ENCODE measurements around the gene GNB3. TPM values are rescaled to one million over a fixed set of nuclear protein-coding genes. Genes with fewer than 3 reads are reported as not detected.
A peak's percentile ranks its signal among the peaks of the same experiment; 100 is the strongest.

Gene GNB3
- total RNA-seq, 1 experiment from 2014 or later, result 14.0 TPM

DNA sequence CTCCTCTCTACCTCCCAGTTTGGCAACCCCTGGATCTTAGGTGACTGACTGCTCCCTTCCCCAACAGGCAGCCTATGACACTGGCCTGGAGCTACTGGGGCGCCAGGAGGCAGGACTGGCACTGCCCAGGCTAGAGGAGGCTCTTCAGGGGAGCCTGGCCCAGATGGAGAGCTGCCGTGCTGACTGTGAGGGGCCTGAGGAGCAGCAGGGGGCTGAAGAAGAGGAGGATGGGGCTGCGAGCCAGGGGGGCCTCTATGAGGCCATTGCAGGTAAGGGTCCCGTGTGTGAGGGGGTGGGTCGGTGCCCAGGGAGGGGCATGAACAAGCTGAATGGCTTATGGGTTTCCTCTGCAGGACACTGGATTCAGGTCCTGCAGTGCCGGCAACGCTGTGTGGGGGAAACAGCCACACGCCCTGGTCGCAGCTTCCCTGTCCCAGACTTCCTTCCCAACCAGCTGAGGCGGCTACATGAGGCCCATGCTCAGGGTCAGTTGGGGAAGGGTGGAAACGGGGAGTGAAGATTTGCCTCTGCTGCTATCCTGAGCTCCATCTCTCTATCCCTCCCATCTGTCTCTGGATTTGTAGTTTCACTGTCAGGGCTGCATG, 10.3 kb upstream of the GNB3 start (continued):
- TF ChIP-seq NR2C2 (CRISPR knock-in tag; IDR thresholded peaks at IDR 0.05), result no peak
- TF ChIP-seq ZNF317 (CRISPR knock-in tag; IDR thresholded peaks at IDR 0.05; ENCODE audit: borderline replicate concordance, low read depth), result no peak
- no peak for TF ChIP-seq JUN (CRISPR knock-in tag; IDR thresholded peaks at IDR 0.05)
- TF ChIP-seq, protein P1, sequence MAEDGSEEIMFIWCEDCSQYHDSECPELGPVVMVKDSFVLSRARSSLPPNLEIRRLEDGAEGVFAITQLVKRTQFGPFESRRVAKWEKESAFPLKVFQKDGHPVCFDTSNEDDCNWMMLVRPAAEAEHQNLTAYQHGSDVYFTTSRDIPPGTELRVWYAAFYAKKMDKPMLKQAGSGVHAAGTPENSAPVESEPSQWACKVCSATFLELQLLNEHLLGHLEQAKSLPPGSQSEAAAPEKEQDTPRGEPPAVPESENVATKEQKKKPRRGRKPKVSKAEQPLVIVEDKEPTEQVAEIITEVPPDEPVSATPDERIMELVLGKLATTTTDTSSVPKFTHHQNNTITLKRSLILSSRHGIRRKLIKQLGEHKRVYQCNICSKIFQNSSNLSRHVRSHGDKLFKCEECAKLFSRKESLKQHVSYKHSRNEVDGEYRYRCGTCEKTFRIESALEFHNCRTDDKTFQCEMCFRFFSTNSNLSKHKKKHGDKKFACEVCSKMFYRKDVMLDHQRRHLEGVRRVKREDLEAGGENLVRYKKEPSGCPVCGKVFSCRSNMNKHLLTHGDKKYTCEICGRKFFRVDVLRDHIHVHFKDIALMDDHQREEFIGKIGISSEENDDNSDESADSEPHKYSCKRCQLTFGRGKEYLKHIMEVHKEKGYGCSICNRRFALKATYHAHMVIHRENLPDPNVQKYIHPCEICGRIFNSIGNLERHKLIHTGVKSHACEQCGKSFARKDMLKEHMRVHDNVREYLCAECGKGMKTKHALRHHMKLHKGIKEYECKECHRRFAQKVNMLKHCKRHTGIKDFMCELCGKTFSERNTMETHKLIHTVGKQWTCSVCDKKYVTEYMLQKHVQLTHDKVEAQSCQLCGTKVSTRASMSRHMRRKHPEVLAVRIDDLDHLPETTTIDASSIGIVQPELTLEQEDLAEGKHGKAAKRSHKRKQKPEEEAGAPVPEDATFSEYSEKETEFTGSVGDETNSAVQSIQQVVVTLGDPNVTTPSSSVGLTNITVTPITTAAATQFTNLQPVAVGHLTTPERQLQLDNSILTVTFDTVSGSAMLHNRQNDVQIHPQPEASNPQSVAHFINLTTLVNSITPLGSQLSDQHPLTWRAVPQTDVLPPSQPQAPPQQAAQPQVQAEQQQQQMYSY (CRISPR knock-in tag; IDR thresholded peaks at IDR 0.05), result no peak
- TF ChIP-seq, protein P2, sequence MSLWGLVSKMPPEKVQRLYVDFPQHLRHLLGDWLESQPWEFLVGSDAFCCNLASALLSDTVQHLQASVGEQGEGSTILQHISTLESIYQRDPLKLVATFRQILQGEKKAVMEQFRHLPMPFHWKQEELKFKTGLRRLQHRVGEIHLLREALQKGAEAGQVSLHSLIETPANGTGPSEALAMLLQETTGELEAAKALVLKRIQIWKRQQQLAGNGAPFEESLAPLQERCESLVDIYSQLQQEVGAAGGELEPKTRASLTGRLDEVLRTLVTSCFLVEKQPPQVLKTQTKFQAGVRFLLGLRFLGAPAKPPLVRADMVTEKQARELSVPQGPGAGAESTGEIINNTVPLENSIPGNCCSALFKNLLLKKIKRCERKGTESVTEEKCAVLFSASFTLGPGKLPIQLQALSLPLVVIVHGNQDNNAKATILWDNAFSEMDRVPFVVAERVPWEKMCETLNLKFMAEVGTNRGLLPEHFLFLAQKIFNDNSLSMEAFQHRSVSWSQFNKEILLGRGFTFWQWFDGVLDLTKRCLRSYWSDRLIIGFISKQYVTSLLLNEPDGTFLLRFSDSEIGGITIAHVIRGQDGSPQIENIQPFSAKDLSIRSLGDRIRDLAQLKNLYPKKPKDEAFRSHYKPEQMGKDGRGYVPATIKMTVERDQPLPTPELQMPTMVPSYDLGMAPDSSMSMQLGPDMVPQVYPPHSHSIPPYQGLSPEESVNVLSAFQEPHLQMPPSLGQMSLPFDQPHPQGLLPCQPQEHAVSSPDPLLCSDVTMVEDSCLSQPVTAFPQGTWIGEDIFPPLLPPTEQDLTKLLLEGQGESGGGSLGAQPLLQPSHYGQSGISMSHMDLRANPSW (CRISPR knock-in tag; conservative IDR thresholded peaks at IDR 0.05; ENCODE audit: low read depth), result no peak
- no peak for TF ChIP-seq ZNF416 (CRISPR knock-in tag; IDR thresholded peaks at IDR 0.05)
- no peak for TF ChIP-seq CREB1 (CRISPR knock-in tag; IDR thresholded peaks at IDR 0.05)

DNA sequence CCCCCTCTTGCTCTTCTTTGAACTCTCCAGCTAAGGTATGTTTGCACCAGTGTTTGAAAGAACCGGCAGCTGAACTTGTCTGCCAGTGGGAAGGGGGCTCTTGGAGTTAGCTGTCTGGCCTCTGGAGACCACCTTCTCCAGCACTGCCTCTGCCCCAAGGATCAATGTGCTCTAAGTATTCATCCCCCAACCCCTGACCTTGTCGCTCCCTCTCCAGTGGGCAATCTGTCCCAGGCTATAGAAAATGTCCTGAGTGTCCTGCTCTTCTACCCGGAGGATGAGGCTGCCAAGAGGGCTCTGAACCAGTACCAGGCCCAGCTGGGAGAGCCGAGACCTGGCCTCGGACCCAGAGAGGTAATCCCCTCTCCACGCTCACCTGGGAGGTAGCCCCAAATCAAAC, 9.7 kb upstream of the GNB3 start:
- TF ChIP-seq NFE2L1 (CRISPR knock-in tag; IDR thresholded peaks at IDR 0.05) (no peak), NFATC4 (CRISPR knock-in tag; IDR thresholded peaks at IDR 0.05) (no peak), RORB (CRISPR knock-in tag; IDR thresholded peaks at IDR 0.05) (no peak), EMX1 (CRISPR knock-in tag; IDR thresholded peaks at IDR 0.05) (no peak)
- TF ChIP-seq, protein P3, sequence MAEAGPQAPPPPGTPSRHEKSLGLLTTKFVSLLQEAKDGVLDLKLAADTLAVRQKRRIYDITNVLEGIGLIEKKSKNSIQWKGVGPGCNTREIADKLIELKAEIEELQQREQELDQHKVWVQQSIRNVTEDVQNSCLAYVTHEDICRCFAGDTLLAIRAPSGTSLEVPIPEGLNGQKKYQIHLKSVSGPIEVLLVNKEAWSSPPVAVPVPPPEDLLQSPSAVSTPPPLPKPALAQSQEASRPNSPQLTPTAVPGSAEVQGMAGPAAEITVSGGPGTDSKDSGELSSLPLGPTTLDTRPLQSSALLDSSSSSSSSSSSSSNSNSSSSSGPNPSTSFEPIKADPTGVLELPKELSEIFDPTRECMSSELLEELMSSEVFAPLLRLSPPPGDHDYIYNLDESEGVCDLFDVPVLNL (CRISPR knock-in tag; IDR thresholded peaks at IDR 0.05; ENCODE audit: borderline replicate concordance, low read depth), result no peak
- TF ChIP-seq, protein P4, sequence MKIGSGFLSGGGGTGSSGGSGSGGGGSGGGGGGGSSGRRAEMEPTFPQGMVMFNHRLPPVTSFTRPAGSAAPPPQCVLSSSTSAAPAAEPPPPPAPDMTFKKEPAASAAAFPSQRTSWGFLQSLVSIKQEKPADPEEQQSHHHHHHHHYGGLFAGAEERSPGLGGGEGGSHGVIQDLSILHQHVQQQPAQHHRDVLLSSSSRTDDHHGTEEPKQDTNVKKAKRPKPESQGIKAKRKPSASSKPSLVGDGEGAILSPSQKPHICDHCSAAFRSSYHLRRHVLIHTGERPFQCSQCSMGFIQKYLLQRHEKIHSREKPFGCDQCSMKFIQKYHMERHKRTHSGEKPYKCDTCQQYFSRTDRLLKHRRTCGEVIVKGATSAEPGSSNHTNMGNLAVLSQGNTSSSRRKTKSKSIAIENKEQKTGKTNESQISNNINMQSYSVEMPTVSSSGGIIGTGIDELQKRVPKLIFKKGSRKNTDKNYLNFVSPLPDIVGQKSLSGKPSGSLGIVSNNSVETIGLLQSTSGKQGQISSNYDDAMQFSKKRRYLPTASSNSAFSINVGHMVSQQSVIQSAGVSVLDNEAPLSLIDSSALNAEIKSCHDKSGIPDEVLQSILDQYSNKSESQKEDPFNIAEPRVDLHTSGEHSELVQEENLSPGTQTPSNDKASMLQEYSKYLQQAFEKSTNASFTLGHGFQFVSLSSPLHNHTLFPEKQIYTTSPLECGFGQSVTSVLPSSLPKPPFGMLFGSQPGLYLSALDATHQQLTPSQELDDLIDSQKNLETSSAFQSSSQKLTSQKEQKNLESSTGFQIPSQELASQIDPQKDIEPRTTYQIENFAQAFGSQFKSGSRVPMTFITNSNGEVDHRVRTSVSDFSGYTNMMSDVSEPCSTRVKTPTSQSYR (CRISPR knock-in tag; IDR thresholded peaks at IDR 0.05), result no peak
- no peak overlapping the region for H3K27ac Mint-ChIP-seq
- DNase-seq (ENCODE audit: low spot score) (no peak), ATAC-seq (no peak)
- ChIA-PET CTCF (interaction anchor here (0.7 to 8.9 kb wide), 6 partner anchors 10 to 275 kb away, joined by 3 to 110 read pairs (median 3); partner anchors contain the start of genes GPR162, IFFO1, LAG3 and PTMS), POLR2A (interaction anchor here (0.6 kb wide), 1 partner anchor 88 kb away, joined by 5 read pairs; no protein-coding TSS in a partner anchor)
- peaks cover 32% of the 10 kb centered on the region for H3K4me1 Mint-ChIP-seq
- no peaks in the 10 kb centered on the region for H3K9me3 Mint-ChIP-seq
- peaks cover 10% of the 10 kb centered on the region for H3K27me3 Mint-ChIP-seq (ENCODE audit: low read depth)
- H3K4me3 Mint-ChIP-seq, result peak overlapping the region; percentile 20; the same call in 1 of the 2 replicates
- H3K36me3 Mint-ChIP-seq, result peaks cover 41% of the 10 kb centered on the region

Measured in WTC11 (cell line).